Spinal cord (tissue), 10 donors: ENCODE results near the gene PSG2. TPM values are rescaled to one million over a fixed set of nuclear protein-coding genes. Genes with fewer than 3 reads are reported as not detected.
"Not testable (repeated sequence)": the region's sequence is repeated elsewhere in the genome, so short reads cannot be mapped to it uniquely, and the experiment has no call there.

Experiments used
- DNase-seq, 6 donors: peaks; one replicate each; pipeline versions ENCODE4 v3.0.0 to v3.0.0-alpha.2; 2013 to 2015; ENCODE audit warnings: low spot score in 6 of 6, low read depth in 4 of 6
- H3K27ac ChIP-seq: one replicate; pipeline ENCODE4 v1.5.1; 2013; ENCODE audit warnings: low read depth, low read length, control low read depth
- H3K27me3 ChIP-seq: one replicate; pipeline ENCODE4 v1.6.1; 2013; ENCODE audit warnings: low read length; ENCODE audit not compliant: control insufficient read depth, insufficient read depth
- H3K36me3 ChIP-seq: one replicate; pipeline ENCODE4 v1.6.1; 2013; ENCODE audit warnings: low read length; ENCODE audit not compliant: control insufficient read depth, insufficient read depth
- H3K4me1 ChIP-seq: one replicate; pipeline ENCODE4 v1.6.1; 2013; ENCODE audit warnings: low read length; ENCODE audit not compliant: control insufficient read depth, insufficient read depth
- H3K4me3 ChIP-seq: one replicate; pipeline ENCODE4 v1.5.1; 2013; ENCODE audit warnings: low read depth, low read length, control low read depth
- H3K9me3 ChIP-seq: one replicate; pipeline ENCODE4 v1.6.1; 2013; ENCODE audit warnings: low read length; ENCODE audit not compliant: control insufficient read depth, insufficient read depth
- WGBS: methylation state at CpG from one replicate; pipeline ENCODE4 v1.1.5; 2013; ENCODE audit warnings: missing lambda C conversion rate; ENCODE audit not compliant: insufficient coverage; 5-methylcytosine and 5-hydroxymethylcytosine counted together
- polyA plus RNA-seq, 2 donors: library from polyadenylated mRNA; unstranded; fragments of 120-200 nt; gene quantifications; one replicate each; pipeline ENCODE4 v1.2.1, GENCODE V29; 2013; ENCODE audit not compliant: insufficient read length in 2 of 2
- total RNA-seq, 2 donors: library from RNA; depleted of rRNA in 1 of 2; stranded (reverse); fragments of 120-200 nt in 1 of 2; fragments of >200 nt in 1 of 2; gene quantifications; one replicate each; pipeline versions ENCODE4 v1.2.3 to v1.2.4, GENCODE V29; 2013 to 2014
- donor health status: healthy.

PSG2 gene
- total and polyA plus RNA-seq, 4 donors = 0.23 to 0.71 (median 0.44) TPM; not detected in 1

- no CpG with 5 or more reads among the region's 2 CpGs for WGBS
- H3K36me3 ChIP-seq, H3K4me3 ChIP-seq, H3K27me3 ChIP-seq, H3K27ac ChIP-seq, DNase-seq, H3K4me1 ChIP-seq, H3K9me3 ChIP-seq: not testable (repeated sequence)
Observed at GRCh38 chr19:43046578-43046977, 35.9 kb downstream of the PSG2 start.

GRCh38 chr19:43043492-43044180 lies 38.9 kb downstream of the PSG2 start:
- not testable (repeated sequence) for H3K27ac ChIP-seq, DNase-seq, H3K9me3 ChIP-seq, H3K27me3 ChIP-seq, H3K4me1 ChIP-seq, H3K36me3 ChIP-seq, H3K4me3 ChIP-seq
- 80% methylated on average over 1 of the region's 1 CpG for WGBS

GRCh38 chr19:43031645-43032044 lies 50.9 kb downstream of the PSG2 start:
- H3K4me1 ChIP-seq, H3K27me3 ChIP-seq, H3K27ac ChIP-seq, DNase-seq, H3K9me3 ChIP-seq, H3K36me3 ChIP-seq, H3K4me3 ChIP-seq: not testable (repeated sequence)
- no CpG with 5 or more reads among the region's 2 CpGs for WGBS

GRCh38 chr19:43028866-43029265 lies 53.6 kb downstream of the PSG2 start:
- 81% methylated on average over 2 of the region's 4 CpGs for WGBS
- H3K9me3 ChIP-seq = no peaks in the 10 kb centered on the region
- H3K4me3 ChIP-seq = no peak overlapping the region
- DNase-seq = no peak
- H3K27me3 ChIP-seq = no peaks in the 10 kb centered on the region
- no peak overlapping the region for H3K27ac ChIP-seq
- no peaks in the 10 kb centered on the region for H3K4me1 ChIP-seq
- no peaks in the 10 kb centered on the region for H3K36me3 ChIP-seq

- H3K9me3 ChIP-seq, H3K36me3 ChIP-seq, H3K4me3 ChIP-seq, H3K27ac ChIP-seq, H3K27me3 ChIP-seq, DNase-seq, H3K4me1 ChIP-seq: not testable (repeated sequence)
- 64% methylated on average over 5 of the region's 10 CpGs for WGBS
Observed at GRCh38 chr19:43027985-43028384, 54.5 kb downstream of the PSG2 start.

GRCh38 chr19:43027061-43027460 lies 55.4 kb downstream of the PSG2 start:
- not testable (repeated sequence) for H3K27me3 ChIP-seq, H3K27ac ChIP-seq, H3K4me3 ChIP-seq, H3K36me3 ChIP-seq, H3K4me1 ChIP-seq, H3K9me3 ChIP-seq, DNase-seq
- 78% methylated on average over 1 of the region's 8 CpGs for WGBS

GRCh38 chr19:43026369-43026768 lies 56.1 kb downstream of the PSG2 start, which contains the start of gene PSG11:
Gene PSG11, minus strand, starts transcription at chr19:43026469. Its CDS starts 97 bp downstream, at chr19:43026372.
- H3K36me3 ChIP-seq, H3K4me3 ChIP-seq, H3K27me3 ChIP-seq, H3K27ac ChIP-seq, H3K4me1 ChIP-seq, DNase-seq, H3K9me3 ChIP-seq: not testable (repeated sequence)
- 66% methylated on average over 6 of the region's 6 CpGs for WGBS

- H3K27me3 ChIP-seq, DNase-seq: not testable (repeated sequence)
Observed at GRCh38 chr19:43022098-43022497, 60.4 kb downstream of the PSG2 start.

GRCh38 chr19:43021629-43022028 lies 60.9 kb downstream of the PSG2 start:
- H3K36me3 ChIP-seq, H3K4me3 ChIP-seq, H3K27ac ChIP-seq, DNase-seq, H3K9me3 ChIP-seq, H3K4me1 ChIP-seq, H3K27me3 ChIP-seq: not testable (repeated sequence)
- WGBS = 91% methylated on average over 3 of the region's 4 CpGs

More at GRCh38 chr19:43022098-43022497, 60.4 kb downstream of the PSG2 start:
- not testable (repeated sequence) for H3K27ac ChIP-seq, H3K9me3 ChIP-seq, H3K4me1 ChIP-seq, H3K4me3 ChIP-seq, H3K36me3 ChIP-seq
- WGBS = 65% methylated on average over 3 of the region's 4 CpGs

GRCh38 chr19:43019588-43019987 lies 62.9 kb downstream of the PSG2 start:
- H3K36me3 ChIP-seq, DNase-seq, H3K9me3 ChIP-seq, H3K27ac ChIP-seq, H3K4me1 ChIP-seq, H3K27me3 ChIP-seq, H3K4me3 ChIP-seq: not testable (repeated sequence)
